Gastroesophageal sphincter (tissue), 3 donors: ENCODE measurements around the gene CFP.

Source experiments
- CTCF ChIP-seq, 4 experiments: fragments of 200-600 bp in 2 of 4; fragments of 450-650 bp in 2 of 4; sonication (generic) in 1 of 4; IDR thresholded peaks; one replicate each; pipeline ENCODE4 v1.5.1; 2017 to 2019; ENCODE audit warnings: antibody characterized with exemption in 4 of 4, mild to moderate bottlenecking in 2 of 4, moderate library complexity in 2 of 4
- POLR2AphosphoS5 ChIP-seq: sonication (generic); formaldehyde crosslinking; IDR thresholded peaks from one replicate; pipeline ENCODE4 v1.6.1; 2017; ENCODE audit warnings: antibody characterized with exemption

GRCh38 chrX:47573341-47574075 lies 56.2 kb downstream of the CFP start:
- TF ChIP-seq CTCF (IDR thresholded peaks at IDR 0.05) (no peak), POLR2AphosphoS5 (no peak)
